ENCODE measurements around the gene TBX10. TPM values are rescaled to one million over a fixed set of nuclear protein-coding genes. Genes with fewer than 3 reads are reported as not detected.

TBX10 gene
- total and polyA plus RNA-seq, 9 donors = not detected

DNA sequence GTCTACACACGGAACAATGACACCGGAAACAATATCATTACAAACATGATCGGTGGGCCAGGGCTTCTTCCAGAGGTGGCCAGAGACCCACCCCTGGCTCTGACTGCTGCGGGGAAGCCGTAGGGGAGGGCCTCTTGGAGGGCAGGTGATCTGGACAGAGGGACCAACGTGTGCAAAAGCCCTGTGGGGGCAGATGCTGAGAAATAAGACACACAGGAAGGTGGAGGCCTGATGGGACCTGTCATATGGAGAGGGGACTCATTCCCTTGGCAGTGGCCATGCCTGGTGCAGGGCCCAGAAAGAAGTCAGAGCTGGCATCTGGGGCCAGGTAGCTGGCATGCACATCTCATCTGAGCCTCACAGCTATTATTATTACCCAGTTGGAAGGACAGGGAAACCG, 33.8 kb upstream of the TBX10 start:
- DNase-seq = no peak
- Histone ChIP-seq H3K4me1 (ENCODE audit: insufficient read depth) (no peaks in the 10 kb centered on the region), H3K36me3 (no peaks in the 10 kb centered on the region), H3K27me3 (no peaks in the 10 kb centered on the region), H3K27ac (no peak overlapping the region), H3K9me3 (no peaks in the 10 kb centered on the region), H3K4me3 (no peak overlapping the region)
- TF ChIP-seq, protein P1, sequence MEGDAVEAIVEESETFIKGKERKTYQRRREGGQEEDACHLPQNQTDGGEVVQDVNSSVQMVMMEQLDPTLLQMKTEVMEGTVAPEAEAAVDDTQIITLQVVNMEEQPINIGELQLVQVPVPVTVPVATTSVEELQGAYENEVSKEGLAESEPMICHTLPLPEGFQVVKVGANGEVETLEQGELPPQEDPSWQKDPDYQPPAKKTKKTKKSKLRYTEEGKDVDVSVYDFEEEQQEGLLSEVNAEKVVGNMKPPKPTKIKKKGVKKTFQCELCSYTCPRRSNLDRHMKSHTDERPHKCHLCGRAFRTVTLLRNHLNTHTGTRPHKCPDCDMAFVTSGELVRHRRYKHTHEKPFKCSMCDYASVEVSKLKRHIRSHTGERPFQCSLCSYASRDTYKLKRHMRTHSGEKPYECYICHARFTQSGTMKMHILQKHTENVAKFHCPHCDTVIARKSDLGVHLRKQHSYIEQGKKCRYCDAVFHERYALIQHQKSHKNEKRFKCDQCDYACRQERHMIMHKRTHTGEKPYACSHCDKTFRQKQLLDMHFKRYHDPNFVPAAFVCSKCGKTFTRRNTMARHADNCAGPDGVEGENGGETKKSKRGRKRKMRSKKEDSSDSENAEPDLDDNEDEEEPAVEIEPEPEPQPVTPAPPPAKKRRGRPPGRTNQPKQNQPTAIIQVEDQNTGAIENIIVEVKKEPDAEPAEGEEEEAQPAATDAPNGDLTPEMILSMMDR (IDR thresholded peaks at IDR 0.05) = no peak
- TF ChIP-seq POLR2A (IDR thresholded peaks at IDR 0.05) (no peak), EP300 (IDR thresholded peaks at IDR 0.05) (no peak)
- WGBS, 3 donors = 75 to 84% (median 79%) methylated on average over 7 of the region's 7 CpGs
- intact Hi-C loops (cut with DNase I) = no loop called here

DNA sequence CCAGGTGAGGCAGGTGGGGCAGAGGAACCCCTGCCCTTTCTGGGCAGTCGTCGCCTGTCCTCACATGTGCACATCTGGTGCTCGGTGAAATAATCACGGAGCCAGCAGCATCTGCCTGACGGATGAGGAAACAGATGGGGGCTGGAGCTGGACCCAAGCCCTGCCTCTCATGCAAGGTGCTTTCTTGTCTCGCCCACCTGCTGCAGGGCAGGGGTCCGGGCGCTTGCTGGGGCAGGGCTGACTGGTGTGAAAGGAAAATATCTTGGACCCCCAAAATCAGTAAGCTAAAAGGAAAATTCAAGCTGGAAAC, 31.6 kb upstream of the TBX10 start:
- no peak overlapping the region for H3K27ac ChIP-seq
- no peak for TF ChIP-seq POLR2A (IDR thresholded peaks at IDR 0.05)
- no peak for TF ChIP-seq EP300 (IDR thresholded peaks at IDR 0.05)
- TF ChIP-seq, protein P1 (IDR thresholded peaks at IDR 0.05) = no peak
- H3K27me3 ChIP-seq = no peaks in the 10 kb centered on the region
- intact Hi-C loops (cut with DNase I) = no loop called here
- H3K4me3 ChIP-seq = no peak overlapping the region
- H3K4me1 ChIP-seq (ENCODE audit: insufficient read depth) = no peaks in the 10 kb centered on the region
- no peaks in the 10 kb centered on the region for H3K36me3 ChIP-seq
- DNase-seq = no peak
- no peaks in the 10 kb centered on the region for H3K9me3 ChIP-seq
- 46 to 56% (median 50%) methylated on average over 8 of the region's 8 CpGs for WGBS, 3 donors

DNA sequence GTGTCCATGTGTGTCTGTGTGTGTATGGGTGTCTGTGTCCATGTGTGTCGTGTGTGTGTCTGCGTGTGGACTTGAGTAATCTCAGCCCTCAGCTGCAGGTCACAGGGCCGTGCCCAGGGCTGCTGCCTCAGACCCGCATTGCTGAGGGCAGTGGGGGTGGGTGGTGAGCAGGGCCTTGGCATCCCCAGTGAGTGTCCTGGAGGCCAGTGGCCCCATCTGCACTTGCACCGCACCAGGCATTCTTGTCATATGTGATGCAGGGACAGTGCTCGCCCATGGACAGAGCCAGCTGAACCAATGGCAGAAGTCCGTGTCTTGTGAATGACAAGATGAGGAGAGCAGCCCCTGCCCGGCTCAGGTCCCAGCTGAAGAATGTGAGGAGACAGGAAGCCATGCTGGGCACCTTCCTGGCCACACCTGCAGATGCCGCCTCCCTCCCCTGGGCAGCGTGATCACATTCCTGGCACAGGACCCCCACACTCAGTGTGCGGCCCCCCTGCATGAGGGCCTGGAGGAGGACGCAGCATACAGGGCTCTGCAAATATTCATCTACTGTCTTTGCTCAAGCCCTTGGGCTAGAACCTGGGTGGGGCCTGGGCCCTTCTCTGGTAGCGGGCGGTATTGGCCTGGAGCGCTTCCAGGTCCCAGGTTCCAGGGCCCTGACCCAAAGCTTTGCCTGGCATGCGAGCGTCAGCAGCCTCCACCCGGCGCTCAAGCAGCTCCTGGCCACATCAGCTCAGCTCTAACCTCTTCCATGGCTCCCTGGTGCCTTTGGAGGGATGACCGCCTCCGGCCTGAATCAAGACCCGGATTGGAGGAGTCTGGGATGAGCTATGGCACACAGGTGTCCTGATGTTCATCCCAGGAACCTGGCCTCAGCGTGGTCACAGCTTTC, 31.0 kb upstream of the TBX10 start:
- 71 to 78% (median 76%) methylated on average over 22 to 23 of the region's 23 CpGs for WGBS, 3 donors
- DNase-seq = no peak
- Histone ChIP-seq H3K27me3 (no peaks in the 10 kb centered on the region), H3K27ac (no peak overlapping the region), H3K4me3 (no peak overlapping the region), H3K9me3 (no peaks in the 10 kb centered on the region), H3K36me3 (no peaks in the 10 kb centered on the region), H3K4me1 (ENCODE audit: insufficient read depth) (no peaks in the 10 kb centered on the region)
- no peak for TF ChIP-seq POLR2A (IDR thresholded peaks at IDR 0.05)
- TF ChIP-seq, protein P1 (IDR thresholded peaks at IDR 0.05) = no peak
- TF ChIP-seq EP300 (IDR thresholded peaks at IDR 0.05) = no peak
- intact Hi-C loops (cut with DNase I) = no loop called here

DNA sequence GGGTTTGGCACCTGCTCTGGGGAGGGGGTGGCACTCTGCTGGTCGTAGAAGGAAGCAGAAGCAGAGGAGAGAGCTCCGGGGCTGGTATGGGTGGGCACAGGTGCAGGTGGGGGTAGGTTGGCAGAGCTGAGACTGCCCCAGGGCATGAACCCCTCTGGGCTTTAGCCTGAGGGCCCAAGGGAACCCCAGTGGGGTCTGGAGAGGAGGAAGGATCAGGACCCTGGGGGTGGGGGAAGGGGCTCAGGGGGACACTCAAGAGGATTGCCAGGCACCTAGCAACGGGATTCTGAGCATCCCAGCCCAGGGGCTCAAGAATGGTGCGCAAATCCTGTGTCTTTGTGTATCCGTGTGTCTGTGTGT, 28.6 kb upstream of the TBX10 start:
- WGBS, 3 donors = 48 to 53% (median 50%) methylated on average over 5 of the region's 5 CpGs
- no peaks in the 10 kb centered on the region for H3K27me3 ChIP-seq
- H3K4me3 ChIP-seq = no peak overlapping the region
- TF ChIP-seq EP300 (IDR thresholded peaks at IDR 0.05) (no peak), POLR2A (IDR thresholded peaks at IDR 0.05) (no peak)
- TF ChIP-seq, protein P1 (IDR thresholded peaks at IDR 0.05) = no peak
- no peaks in the 10 kb centered on the region for H3K9me3 ChIP-seq
- H3K27ac ChIP-seq = no peak overlapping the region
- H3K36me3 ChIP-seq = no peaks in the 10 kb centered on the region
- no peak for DNase-seq
- intact Hi-C loops (cut with DNase I) = no loop called here
- no peaks in the 10 kb centered on the region for H3K4me1 ChIP-seq (ENCODE audit: insufficient read depth)
